SW 1271 (cell line): ENCODE measurements around the gene KRTAP20-2.

Experiments used
- DNase-seq, 2 experiments: peaks; one replicate each; lab custom pipeline; 2025; lab: John Stamatoyannopoulos, UW

Gene KRTAP20-2

GRCh38 chr21:30634906-30635305, at the start of gene KRTAP20-2:
KRTAP20-2 (plus strand) TSS chr21:30635206; CDS start chr21:30635264, 58 bp downstream.
- no peak for DNase-seq

- DNase-seq: no peak
These were observed 44.7 kb upstream of the KRTAP20-2 start, which contains the start of gene KRTAP22-2 for GRCh38 chr21:30590297-30590696. KRTAP22-2 (minus strand) TSS chr21:30590397.

- DNase-seq: no peak
These were observed 42.9 kb upstream of the KRTAP20-2 start, which contains the start of gene KRTAP6-3 for GRCh38 chr21:30592140-30592539. KRTAP6-3 (plus strand) TSS chr21:30592440; CDS start chr21:30592446, 6 bp downstream.

- no peak for DNase-seq
These were observed 36.2 kb upstream of the KRTAP20-2 start, which contains the start of gene KRTAP6-2 for GRCh38 chr21:30598802-30599201. KRTAP6-2 (minus strand) TSS chr21:30598902; CDS start chr21:30598874, 28 bp downstream.

- no peak for DNase-seq
These were observed 34.2 kb upstream of the KRTAP20-2 start, which contains the start of gene KRTAP22-1 for GRCh38 chr21:30600787-30601186. KRTAP22-1 (plus strand) TSS chr21:30601087.

- no peak for DNase-seq
These were observed 29.0 kb upstream of the KRTAP20-2 start for GRCh38 chr21:30605968-30606367.

- no peak for DNase-seq
These were observed 22.9 kb upstream of the KRTAP20-2 start for GRCh38 chr21:30612132-30612531.

GRCh38 chr21:30613836-30614235, 21.2 kb upstream of the KRTAP20-2 start, which contains the start of gene KRTAP6-1:
KRTAP6-1 (minus strand) TSS chr21:30613930; CDS start chr21:30613904, 26 bp downstream.
- DNase-seq: no peak

- no peak for DNase-seq
These were observed 19.8 kb upstream of the KRTAP20-2 start for GRCh38 chr21:30615199-30615598.

- DNase-seq: no peak
These were observed 18.9 kb upstream of the KRTAP20-2 start, which contains the start of gene KRTAP20-1 for GRCh38 chr21:30616125-30616524. KRTAP20-1 (plus strand) TSS chr21:30616425; CDS start chr21:30616455, 30 bp downstream.

- DNase-seq: no peak
These were observed 14.9 kb upstream of the KRTAP20-2 start for GRCh38 chr21:30620080-30620479.

- no peak for DNase-seq
These were observed 14.5 kb upstream of the KRTAP20-2 start, which contains the start of gene KRTAP20-4 for GRCh38 chr21:30620522-30620921. KRTAP20-4 (plus strand) TSS chr21:30620627.

- DNase-seq: no peak
These were observed 11.6 kb upstream of the KRTAP20-2 start for GRCh38 chr21:30623362-30623761.

- DNase-seq: no peak
These were observed 9.4 kb upstream of the KRTAP20-2 start for GRCh38 chr21:30625449-30626165.

- DNase-seq: no peak
These were observed 6.9 kb upstream of the KRTAP20-2 start for GRCh38 chr21:30628109-30628508.

GRCh38 chr21:30629200-30629599, 5.8 kb upstream of the KRTAP20-2 start:
- DNase-seq: no peak

- no peak for DNase-seq
These were observed 3.7 kb downstream of the KRTAP20-2 start for GRCh38 chr21:30638686-30639085.

- no peak for DNase-seq
These were observed 7.6 kb downstream of the KRTAP20-2 start, which contains the start of gene KRTAP20-3 for GRCh38 chr21:30642564-30642963. KRTAP20-3 (plus strand) TSS chr21:30642864.

- no peak for DNase-seq
These were observed 12.0 kb downstream of the KRTAP20-2 start for GRCh38 chr21:30646904-30647414.

GRCh38 chr21:30652891-30653290, 17.9 kb downstream of the KRTAP20-2 start:
- DNase-seq: no peak

GRCh38 chr21:30668776-30669175, 33.8 kb downstream of the KRTAP20-2 start:
- no peak for DNase-seq

- DNase-seq: no peak
These were observed 38.1 kb downstream of the KRTAP20-2 start for GRCh38 chr21:30672985-30673650.
